ENCODE data around the gene TMC6.
"Not testable (repeated sequence)": the region's sequence is repeated elsewhere in the genome, so short reads cannot be mapped to it uniquely, and the experiment has no call there.

Gene TMC6

DNA sequence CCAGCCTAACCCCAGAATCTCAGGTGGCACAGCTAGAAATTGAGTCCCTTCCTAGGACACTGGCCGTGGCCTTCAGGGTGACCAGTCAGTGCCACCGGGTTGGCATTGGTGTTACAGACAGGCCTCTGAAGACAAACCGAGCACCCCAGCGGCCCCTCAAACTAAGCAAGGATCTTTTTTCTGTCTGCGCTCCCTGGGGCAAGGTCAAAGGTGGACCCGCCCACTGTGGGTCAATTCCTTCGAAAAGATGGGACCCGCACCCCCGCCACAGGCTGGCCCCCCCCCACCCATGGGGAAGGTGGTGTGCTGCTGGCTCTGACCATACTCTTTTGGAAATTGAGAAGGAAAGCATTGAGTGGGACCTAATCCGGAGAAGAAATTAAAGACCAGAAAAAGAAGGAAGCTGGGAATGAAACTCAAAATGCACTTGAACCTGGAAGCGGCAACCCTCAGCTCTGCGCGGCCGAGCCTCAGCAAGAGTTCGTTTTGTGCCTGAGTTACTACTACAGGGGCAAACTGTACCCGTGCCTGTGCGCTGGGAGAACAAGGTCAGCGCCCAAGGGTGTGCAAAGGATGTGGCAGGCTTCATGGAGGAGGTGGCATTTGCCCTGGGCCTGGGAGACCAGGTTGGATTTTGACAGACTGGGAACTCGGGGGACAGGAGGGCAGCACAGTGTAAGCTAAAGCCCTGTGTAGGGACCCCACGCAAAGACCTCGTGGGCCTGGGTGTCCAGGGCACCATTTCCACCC is 20.4 kb downstream of the TMC6 start:
- no peak for DNase-seq

- DNase-seq, result peak; percentile 34
These were observed 21.1 kb downstream of the TMC6 start for GRCh38 chr17:78107457-78107856.

DNA sequence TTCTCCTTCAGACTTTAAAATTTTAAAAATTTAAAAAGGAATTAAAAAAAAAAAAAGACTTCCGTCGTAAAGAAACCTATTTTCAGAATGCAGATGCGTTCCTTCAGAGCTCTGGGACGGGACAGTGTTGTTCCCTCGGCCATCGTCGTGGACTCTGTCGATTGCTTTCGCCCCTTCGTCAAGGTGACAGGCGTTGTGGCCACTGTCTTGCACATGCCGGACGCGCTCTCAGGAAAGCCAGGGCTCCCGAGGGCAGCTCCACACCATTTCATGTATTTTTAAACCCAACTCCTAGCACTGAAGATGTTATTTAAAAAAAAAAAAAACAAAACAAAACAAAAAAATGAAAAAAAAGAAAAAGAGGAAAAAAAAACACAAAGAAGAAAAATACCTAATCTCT is 22.3 kb downstream of the TMC6 start:
- DNase-seq, result no peak

- DNase-seq, result no peak
These were observed 23.0 kb downstream of the TMC6 start for GRCh38 chr17:78105551-78105950.

DNA sequence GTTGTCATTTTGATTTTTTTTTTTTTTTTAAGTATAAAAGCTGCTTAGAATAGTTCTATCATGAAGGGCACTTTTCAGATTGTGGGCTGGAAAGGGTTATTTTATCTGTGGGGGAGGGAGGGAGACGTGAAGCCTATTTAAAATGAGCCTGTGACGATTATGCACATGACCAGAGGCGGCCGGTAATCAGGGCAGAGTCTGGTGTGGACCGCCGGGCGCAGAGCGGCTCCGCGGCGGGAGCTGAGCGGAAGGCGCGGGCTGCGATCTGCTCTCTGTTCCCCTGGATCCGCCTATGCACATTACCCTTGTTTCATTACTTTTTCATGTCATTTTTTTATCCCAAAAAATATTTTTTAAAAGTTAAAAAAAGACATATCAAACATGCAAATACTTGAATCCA is 23.5 kb downstream of the TMC6 start:
- DNase-seq, result no peak

DNA sequence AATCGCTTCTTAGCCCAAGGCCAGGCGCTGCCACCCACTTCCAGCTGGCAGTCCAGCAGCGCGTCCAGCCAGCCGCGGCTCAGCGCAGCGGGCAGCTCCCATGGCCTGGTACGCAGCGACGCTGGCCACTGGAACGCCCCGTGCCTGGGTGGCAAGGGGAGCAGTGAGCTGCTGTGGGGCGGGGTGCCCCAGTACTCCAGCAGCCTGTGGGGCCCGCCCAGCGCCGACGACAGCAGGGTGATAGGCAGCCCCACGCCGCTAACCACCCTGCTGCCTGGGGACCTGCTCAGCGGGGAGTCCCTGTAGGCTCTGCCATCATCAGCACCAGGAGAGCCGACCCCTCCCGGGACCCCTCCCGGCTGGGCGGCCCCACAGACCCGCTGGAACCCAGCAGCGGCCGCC is 24.0 kb downstream of the TMC6 start:
- DNase-seq, result no peak

DNA sequence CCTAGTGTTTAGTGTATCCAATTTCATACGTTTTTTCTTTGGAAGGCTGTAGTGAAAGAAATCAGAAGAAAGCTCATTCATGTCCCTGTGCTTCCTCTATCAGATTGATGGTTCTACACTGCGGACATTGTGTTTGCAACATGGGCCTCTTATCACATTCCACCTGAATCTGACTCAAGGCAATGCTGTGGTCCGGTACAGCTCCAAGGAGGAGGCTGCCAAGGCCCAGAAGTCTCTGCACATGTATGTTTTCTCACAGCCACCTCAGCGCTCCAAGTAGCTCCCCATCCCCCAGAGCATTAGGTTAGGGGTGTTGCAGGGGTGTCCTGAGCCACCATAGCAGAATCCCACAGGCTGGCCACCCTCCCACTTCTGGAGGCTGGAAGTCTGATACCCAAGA is 25.2 kb downstream of the TMC6 start:
- no peak for DNase-seq

- DNase-seq, result no peak
These were observed 27.0 kb downstream of the TMC6 start for GRCh38 chr17:78101542-78101941.

DNA sequence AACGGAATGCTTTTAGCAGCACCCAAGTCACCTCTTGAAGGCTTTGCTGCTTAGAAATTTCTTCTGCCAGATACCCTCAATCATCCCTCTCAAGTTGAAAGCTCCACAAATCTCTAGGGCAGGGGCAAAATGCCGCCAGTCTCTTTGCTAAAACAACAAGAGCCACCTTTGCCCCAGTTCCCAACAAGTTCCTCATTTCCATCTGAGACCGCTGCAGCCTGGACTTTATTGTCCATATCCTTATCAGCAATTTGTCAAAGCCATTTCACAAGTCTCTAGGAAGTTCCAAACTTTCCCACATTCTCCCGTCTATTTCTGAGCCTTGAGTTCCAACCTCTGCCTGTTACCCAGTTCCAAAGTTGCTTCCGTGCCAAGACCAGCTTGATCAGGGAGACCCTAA is 27.4 kb downstream of the TMC6 start:
- DNase-seq, result no peak

DNA sequence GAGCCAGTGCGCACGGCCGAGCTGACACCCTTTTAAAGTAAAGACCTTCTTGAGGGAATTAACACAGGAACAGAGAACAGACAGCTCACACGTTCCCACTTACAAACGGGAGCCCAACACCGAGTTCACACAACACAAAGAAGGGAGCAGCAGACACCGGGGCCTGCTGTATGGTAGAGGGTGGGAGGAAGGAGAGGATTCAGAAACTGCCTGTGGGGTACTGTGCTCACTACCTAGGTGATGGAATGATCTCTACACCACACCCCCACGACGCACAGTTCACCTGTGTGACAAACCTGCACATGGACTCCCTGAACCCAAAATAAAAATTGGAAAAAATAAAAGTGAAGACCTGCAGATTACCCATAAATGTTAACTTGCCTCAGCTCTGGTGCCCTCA is 32.5 kb downstream of the TMC6 start:
- no peak for DNase-seq

DNA sequence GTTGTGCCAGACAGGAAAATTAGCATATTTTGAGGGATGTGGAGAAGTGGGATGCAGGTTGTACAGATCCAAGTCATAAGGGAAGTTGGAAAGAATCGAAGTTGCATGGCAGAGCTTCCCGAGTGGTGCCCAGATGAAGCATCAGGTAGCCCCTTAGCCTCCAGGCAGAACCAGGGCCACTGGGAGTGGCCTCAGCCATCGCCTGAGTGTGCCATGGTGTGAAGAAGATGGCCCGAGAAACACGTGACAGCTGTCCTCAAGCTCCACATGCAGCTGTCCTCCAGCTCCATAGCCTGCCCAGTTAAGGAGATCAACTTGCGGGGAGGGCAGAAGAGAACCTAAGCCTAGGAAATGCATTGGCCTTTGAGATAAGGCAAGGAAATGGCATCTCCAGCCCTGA is 33.5 kb downstream of the TMC6 start:
- no peak for DNase-seq

DNA sequence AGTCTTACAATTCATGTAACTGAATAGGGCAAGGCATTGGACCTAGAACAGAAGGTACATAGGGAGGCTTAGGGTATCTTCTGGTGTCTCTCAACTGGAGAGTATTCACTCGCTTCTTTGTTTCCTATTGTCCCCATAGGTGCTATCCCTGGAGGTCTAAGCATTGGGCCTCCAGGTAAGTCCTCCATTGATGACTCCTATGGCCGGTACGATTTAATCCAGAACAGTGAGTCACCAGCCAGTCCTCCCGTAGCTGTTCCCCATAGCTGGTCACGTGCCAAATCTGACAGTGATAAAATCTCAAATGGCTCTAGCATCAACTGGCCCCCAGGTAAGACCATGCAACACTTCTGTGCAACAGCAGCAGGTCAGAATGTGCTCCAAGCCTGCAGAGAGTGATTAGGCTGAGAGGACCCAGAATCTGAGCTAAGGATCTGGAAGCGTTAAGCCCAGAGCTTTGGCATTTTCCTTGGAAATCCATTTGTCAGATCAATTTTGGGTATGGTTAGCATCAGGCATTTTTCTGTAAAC is 35.7 kb downstream of the TMC6 start:
- DNase-seq, result no peak

- DNase-seq, result no peak
These were observed 38.8 kb downstream of the TMC6 start for GRCh38 chr17:78089576-78090281.

DNA sequence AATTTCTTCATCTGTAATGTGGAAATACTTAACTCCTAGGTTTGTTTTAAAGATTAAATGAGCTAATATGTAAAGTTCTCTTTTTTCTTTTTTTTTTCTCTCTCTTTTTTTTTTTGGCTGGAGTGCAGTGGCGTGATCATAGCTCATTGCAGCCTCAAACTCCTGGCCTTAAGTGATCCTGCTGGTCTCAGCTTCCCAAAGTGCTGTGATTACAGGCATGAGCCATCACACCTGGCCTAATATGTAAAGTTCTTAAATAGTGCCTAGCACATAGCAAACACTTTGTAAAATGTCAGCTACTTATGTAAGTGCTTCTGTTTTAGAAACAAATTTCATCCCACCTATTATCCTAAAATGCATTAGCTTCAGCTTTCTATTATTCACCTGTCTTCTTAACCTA is 40.0 kb downstream of the TMC6 start:
- DNase-seq, result no peak

DNA sequence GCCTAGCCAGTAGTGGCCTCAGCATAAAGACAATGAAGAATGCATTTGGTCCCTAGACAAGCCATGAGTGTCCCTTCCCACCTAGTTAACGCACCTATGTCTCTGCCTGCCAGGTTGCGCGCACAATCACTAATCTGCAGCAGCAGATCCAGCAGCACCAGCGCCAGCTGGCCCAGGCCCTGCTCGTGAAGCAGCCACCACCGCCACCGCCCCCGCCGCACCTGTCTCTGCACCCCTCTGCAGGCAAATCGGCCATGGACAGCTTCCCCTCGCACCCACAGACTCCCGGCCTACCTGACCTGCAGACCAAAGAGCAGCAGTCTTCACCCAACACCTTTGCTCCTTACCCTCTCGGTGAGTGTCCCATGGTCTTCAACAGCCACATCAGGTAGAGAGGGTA is 41.8 kb downstream of the TMC6 start:
- no peak for DNase-seq

- no peak for DNase-seq
These were observed 45.6 kb downstream of the TMC6 start for GRCh38 chr17:78082988-78083387.

DNA sequence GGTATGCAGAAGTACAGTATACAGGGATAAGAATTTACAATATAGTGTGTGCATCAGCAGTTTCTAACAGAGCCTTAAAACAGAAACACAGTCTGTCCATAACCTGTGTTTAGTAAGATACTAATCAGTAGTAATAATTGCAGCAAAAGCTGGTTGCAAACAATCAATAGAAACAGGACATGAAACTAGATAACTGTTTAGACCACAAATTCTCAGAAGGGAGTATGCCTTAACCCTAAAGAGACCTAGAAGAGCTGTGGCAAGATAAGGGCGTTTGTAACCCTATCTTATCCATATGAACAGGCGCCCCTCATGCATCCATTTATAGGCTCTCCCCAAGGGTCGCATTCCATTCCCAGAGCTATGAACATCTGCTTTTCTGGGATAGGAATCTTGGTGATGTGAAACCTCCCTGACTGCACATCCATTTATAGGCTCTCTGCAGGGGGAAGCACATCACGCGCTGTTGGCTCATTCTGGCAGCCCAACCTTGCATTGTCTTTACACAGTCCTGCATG is 46.1 kb downstream of the TMC6 start:
- DNase-seq, result not testable (repeated sequence)

DNA sequence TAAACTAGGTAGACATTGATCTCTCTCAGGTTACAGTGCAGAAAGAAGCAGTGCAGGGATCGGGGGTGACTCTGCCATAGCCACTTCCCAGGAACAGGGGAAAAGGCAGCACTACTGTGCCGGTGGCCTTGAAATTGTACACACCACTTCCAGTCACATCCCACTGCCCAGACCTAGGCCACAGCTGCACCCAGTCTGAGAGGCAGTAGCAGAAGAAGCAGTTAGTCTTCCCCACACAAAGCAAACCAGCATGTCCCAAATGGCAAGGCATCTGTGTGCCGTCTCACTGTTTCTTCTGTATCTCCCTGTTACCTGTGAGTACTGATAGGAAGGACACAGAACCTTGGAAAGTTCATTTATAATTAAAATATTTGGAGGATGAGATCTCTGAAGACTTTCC is 47.0 kb downstream of the TMC6 start:
- no peak for DNase-seq

- no peak for DNase-seq
These were observed 49.3 kb downstream of the TMC6 start for GRCh38 chr17:78079253-78079652.

DNA sequence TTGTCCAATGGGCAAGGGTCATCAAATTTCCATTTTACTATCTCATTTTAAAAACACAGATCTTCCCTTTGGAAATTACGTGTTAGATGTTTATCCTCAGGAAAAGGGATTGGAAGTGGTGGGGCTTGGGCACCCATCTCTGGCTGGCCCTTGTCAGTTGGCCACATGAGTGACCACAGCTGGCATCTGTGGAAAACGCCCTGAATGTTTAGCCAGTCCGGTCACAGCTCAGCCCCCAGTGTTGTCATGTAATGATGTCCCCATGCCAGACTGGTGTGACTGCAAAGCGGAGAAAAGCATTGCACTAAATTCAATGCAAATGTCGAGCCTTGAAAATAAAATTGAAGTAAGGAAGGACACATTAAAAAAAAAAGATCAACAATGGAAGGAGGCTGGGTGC is 53.0 kb downstream of the TMC6 start:
- no peak for DNase-seq

GRCh38 chr17:78075011-78075410 is 53.5 kb downstream of the TMC6 start:
- no peak for DNase-seq

DNA sequence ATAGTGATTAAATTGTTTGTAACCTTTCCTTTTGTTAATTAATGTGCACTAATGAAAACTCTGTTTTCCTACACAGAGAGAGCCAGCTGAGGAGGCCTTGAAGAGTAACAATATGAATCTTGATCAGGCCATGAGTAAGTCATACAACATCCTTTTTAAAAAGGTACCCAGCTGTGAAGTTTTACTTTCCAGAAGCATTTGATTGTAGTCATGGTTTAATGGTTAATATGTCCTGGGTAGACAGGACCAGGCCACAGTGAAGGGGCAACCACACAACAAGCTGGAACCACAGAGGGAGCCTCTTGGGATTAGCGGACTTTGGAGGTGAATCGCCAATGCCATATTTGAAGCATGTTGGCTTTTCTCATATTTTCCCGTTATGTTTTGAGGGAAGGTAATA is 55.6 kb downstream of the TMC6 start:
- DNase-seq, result no peak

DNA sequence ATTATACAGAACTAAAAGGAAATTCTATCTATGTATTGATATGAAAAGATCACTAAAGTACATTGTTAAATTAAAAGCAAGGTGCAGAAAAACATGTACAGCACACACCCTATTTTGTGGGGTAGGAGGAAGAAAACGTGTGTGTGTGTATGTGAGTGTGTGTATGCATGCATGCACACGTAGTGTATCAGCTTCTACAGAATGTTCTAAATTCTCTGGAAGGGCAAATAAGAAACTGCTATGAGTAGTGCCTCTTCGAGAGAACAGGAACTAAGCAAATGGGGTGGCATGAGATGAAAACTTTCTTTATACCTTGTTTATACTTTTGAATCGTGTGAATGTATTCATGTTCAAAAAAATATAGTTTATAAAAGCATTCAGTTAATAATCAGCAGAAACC is 58.9 kb downstream of the TMC6 start:
- DNase-seq, result no peak

DNA sequence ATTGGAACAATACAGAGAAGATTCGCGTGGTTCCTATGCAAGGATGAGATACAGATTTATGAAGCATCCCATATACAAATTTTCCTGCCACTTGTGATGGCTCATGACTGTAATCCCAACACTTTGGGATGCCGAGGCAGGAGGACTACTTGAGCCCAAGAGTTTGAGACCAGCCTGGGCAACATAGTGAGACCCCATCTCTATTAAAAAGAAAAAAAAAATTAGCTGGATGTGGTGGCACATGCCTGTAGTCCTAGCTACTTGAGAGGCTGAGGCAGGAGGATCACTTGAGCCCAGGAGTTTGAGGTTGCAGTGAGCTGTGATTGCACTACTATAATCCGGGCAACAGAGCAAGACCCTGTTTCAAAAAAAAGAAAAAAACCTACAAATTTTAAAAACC is 61.6 kb downstream of the TMC6 start:
- not testable (repeated sequence) for DNase-seq
